ENCODE data around the gene MAPK8. TPM values are rescaled to one million over a fixed set of nuclear protein-coding genes. Genes with fewer than 3 reads are reported as not detected.

Gene MAPK8
- total and polyA plus RNA-seq, 12 donors: 7.6 to 103 (median 31.9) TPM

DNA sequence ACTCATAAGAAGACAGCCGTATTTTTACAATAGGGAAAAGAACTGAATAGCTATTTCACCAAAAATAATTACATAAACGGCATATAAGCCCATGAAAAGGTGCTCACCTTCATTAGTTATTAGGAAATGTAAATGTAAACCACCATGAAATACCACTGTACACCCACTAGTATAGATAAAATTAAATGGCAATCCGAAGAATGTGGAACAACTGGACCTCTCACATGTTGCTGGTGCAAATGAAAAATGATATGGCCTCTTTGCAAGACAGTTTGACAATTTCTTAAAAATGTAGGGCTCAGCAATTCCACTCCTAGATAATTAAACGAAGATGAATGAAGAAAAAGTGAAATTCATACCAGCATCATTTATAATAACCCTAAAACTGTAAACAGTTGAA, 91.8 kb downstream of the MAPK8 start:
- H3K27ac ChIP-seq: no peak overlapping the region
- 89 to 92% (median 90%) methylated on average over 4 of the region's 4 CpGs for WGBS, 4 donors
- H3K4me3 ChIP-seq: no peak overlapping the region
- intact Hi-C loops (cut with DNase I): no loop called here
- H3K27me3 ChIP-seq: no peaks in the 10 kb centered on the region
- TF ChIP-seq, protein P1, sequence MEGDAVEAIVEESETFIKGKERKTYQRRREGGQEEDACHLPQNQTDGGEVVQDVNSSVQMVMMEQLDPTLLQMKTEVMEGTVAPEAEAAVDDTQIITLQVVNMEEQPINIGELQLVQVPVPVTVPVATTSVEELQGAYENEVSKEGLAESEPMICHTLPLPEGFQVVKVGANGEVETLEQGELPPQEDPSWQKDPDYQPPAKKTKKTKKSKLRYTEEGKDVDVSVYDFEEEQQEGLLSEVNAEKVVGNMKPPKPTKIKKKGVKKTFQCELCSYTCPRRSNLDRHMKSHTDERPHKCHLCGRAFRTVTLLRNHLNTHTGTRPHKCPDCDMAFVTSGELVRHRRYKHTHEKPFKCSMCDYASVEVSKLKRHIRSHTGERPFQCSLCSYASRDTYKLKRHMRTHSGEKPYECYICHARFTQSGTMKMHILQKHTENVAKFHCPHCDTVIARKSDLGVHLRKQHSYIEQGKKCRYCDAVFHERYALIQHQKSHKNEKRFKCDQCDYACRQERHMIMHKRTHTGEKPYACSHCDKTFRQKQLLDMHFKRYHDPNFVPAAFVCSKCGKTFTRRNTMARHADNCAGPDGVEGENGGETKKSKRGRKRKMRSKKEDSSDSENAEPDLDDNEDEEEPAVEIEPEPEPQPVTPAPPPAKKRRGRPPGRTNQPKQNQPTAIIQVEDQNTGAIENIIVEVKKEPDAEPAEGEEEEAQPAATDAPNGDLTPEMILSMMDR (IDR thresholded peaks at IDR 0.05): no peak
- no peak for TF ChIP-seq POLR2A (IDR thresholded peaks at IDR 0.05)
- H3K4me1 ChIP-seq (replicated peaks in 1 of 2): peaks cover 0 to 16% of the 10 kb centered on the region in 2 donors
- no peak for DNase-seq
- no peaks in the 10 kb centered on the region for H3K9me3 ChIP-seq (replicated peaks in 1 of 3)
- H3K36me3 ChIP-seq (replicated peaks in 1 of 2): no peaks in the 10 kb centered on the region

DNA sequence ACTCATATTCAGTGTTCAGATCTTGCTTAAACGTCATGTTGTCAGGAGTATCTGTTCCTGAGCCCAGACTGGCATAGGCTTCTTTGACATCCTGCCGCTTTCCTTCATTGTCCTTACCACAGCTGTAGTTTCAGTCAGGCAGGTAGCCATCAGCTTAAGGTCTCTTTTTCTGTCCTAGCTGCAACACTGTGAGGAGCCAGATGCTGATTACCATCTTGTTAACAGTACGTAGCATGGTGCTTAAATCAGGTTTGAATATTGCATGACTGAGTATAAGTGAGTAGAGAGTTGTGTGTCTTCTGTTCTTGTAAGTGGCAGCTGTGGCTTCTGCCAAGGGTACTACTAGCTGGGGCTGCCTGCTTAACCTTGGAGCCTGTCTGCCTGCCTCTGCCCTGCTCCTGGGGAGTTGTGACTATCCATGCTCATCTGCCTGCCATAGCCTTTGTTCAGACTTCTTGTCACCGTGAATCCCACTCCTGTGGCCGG, 92.6 kb downstream of the MAPK8 start:
- WGBS, 4 donors: 68 to 72% (median 71%) methylated on average over 5 of the region's 5 CpGs
- TF ChIP-seq, protein P1 (IDR thresholded peaks at IDR 0.05): no peak
- TF ChIP-seq POLR2A (IDR thresholded peaks at IDR 0.05): no peak
- Histone ChIP-seq H3K9me3 (replicated peaks in 1 of 3) (no peaks in the 10 kb centered on the region), H3K27me3 (no peaks in the 10 kb centered on the region), H3K4me3 (no peak overlapping the region), H3K27ac (no peak overlapping the region), H3K4me1 (replicated peaks in 1 of 2) (peaks cover 0 to 16% of the 10 kb centered on the region in 2 donors), H3K36me3 (replicated peaks in 1 of 2) (no peaks in the 10 kb centered on the region)
- peak in 3 of 7 donors; percentile 19 to 28 (median 19) for DNase-seq
- intact Hi-C loops (cut with DNase I): no loop called here

DNA sequence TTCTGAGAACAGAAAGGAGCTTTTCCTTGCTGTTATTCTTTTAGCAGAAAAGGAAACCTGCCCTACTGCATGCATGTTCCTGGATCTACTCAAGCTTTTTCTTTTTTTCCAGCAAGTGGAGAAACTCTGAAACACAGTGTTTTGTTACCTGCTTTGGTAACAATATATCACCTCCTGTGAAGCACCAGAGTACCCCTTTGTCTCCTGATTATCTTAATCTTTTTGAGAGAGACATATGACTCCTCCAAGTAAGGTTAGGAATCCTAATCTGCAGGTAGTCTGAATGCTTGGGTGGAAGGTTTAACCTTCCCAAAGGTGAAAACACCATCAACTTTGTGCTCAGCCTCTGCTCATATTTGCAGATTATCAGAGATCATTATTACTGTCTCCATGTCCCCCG, 93.1 kb downstream of the MAPK8 start:
- Histone ChIP-seq H3K36me3 (replicated peaks in 1 of 2) (no peaks in the 10 kb centered on the region), H3K4me3 (no peak overlapping the region), H3K27ac (no peak overlapping the region), H3K4me1 (replicated peaks in 1 of 2) (peaks cover 0 to 16% of the 10 kb centered on the region in 2 donors), H3K27me3 (no peaks in the 10 kb centered on the region), H3K9me3 (replicated peaks in 1 of 3) (no peaks in the 10 kb centered on the region)
- intact Hi-C loops (cut with DNase I): no loop called here
- 70 to 100% (median 91%) methylated on average over 1 of the region's 1 CpG for WGBS, 4 donors
- DNase-seq: no peak
- TF ChIP-seq, protein P1 (IDR thresholded peaks at IDR 0.05): no peak
- no peak for TF ChIP-seq POLR2A (IDR thresholded peaks at IDR 0.05)

DNA sequence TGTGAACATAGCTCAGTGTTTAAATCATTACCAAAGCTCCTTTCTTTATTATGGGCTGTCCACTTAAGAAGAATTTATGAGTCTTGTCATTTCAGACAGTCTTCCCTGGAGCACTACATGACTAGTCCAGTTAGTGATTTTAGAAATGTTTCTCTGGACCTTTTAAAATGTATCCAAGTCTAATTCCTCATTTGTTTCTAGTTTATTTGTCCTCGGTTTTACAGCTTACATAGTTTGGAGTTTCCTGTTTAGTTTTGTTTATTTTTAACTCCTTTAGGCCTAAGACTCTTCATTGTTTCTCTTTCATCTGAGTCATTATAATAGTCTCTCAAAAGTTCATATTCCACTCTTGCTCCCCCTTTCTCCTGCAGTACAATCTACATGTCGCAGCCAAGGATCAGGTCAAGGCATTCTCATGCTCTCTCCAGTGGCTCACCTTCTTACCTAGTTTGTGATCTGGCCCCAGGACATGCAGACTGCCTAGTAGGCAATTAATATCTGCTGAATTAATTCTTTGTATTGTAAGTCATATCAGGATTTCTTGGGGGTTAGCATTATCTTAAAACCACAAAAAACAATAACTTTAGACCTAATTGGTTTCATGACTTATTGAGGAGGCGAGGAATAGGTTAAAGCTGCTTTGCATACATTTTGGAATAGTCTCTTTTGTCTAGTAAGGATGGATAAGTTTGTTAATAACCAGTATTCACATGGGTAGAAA, 93.8 kb downstream of the MAPK8 start:
- H3K36me3 ChIP-seq (replicated peaks in 1 of 2): no peaks in the 10 kb centered on the region
- WGBS, 4 donors: 47 to 70% (median 65%) methylated on average over 3 of the region's 3 CpGs
- no peaks in the 10 kb centered on the region for H3K9me3 ChIP-seq (replicated peaks in 1 of 3)
- peaks cover 0 to 16% of the 10 kb centered on the region in 2 donors for H3K4me1 ChIP-seq (replicated peaks in 1 of 2)
- no peaks in the 10 kb centered on the region for H3K27me3 ChIP-seq
- intact Hi-C loops (cut with DNase I): no loop called here
- H3K27ac ChIP-seq: no peak overlapping the region
- H3K4me3 ChIP-seq: no peak overlapping the region
- DNase-seq: no peak
- no peak for TF ChIP-seq POLR2A (IDR thresholded peaks at IDR 0.05)
- TF ChIP-seq, protein P1 (IDR thresholded peaks at IDR 0.05): no peak
